Chondrocyte (in vitro differentiated cells): ENCODE measurements around the gene IGFBP7. TPM values are rescaled to one million over a fixed set of nuclear protein-coding genes. Genes with fewer than 3 reads are reported as not detected.

Experiments
- DNase-seq: peaks from one replicate; pipeline ENCODE4 v3.0.0; 2021; ENCODE audit warnings: mixed read lengths, low spot score
- H3K27ac Mint-ChIP-seq: one replicate; pipeline ENCODE4 v1.8.0; 2021; ENCODE audit warnings: mild to moderate bottlenecking, moderate library complexity, mixed read lengths; ENCODE audit not compliant: unreplicated experiment
- H3K27me3 Mint-ChIP-seq: 2 replicates; pipeline ENCODE4 v1.8.0; 2021; ENCODE audit warnings: low read depth, mixed read lengths
- H3K36me3 Mint-ChIP-seq: 2 replicates; pipeline ENCODE4 v1.8.0; 2021; ENCODE audit warnings: low read depth, mixed read lengths
- H3K4me1 Mint-ChIP-seq: 2 replicates; pipeline ENCODE4 v1.8.0; 2021; ENCODE audit warnings: low read depth, mild to moderate bottlenecking, mixed read lengths
- H3K4me3 Mint-ChIP-seq: one replicate; pipeline ENCODE4 v1.8.0; 2021; ENCODE audit warnings: mild to moderate bottlenecking, moderate library complexity, mixed read lengths; ENCODE audit not compliant: unreplicated experiment
- H3K9me3 Mint-ChIP-seq: 2 replicates; pipeline ENCODE4 v1.8.0; 2021; ENCODE audit warnings: low read depth, mixed read lengths
- CTCF ChIP-seq: fragments of 200-600 bp; sonication (generic); IDR thresholded peaks from 2 replicates; pipeline ENCODE4 v1.5.0; 2021; ENCODE audit warnings: antibody characterized with exemption, mild to moderate bottlenecking, moderate library complexity
- total RNA-seq: library from RNA; stranded (reverse); gene quantifications from 3 replicates; pipeline ENCODE4 v1.2.1, GENCODE V29; 2021

IGFBP7 gene
- total RNA-seq, 1 donor from 2014 or later: 5,125 TPM

GRCh38 chr4:57059890-57060716 is 50.1 kb downstream of the IGFBP7 start:
- Mint-ChIP-seq H3K4me1 (peaks cover 100% of the 10 kb centered on the region), H3K27ac (peak overlapping the region; percentile 98)

GRCh38 chr4:57055886-57056285 is 54.3 kb downstream of the IGFBP7 start:
- no peak for TF ChIP-seq CTCF
- H3K9me3 Mint-ChIP-seq: no peaks in the 10 kb centered on the region
- no peak overlapping the region for H3K4me3 Mint-ChIP-seq
- peak overlapping the region; percentile 96 for H3K27ac Mint-ChIP-seq
- H3K36me3 Mint-ChIP-seq: peaks cover 64% of the 10 kb centered on the region
- peaks cover 100% of the 10 kb centered on the region for H3K4me1 Mint-ChIP-seq
- H3K27me3 Mint-ChIP-seq: no peaks in the 10 kb centered on the region
- no peak for DNase-seq

More at GRCh38 chr4:57059890-57060716, 50.1 kb downstream of the IGFBP7 start:
- no peak for DNase-seq
- no peaks in the 10 kb centered on the region for H3K27me3 Mint-ChIP-seq
- no peak for TF ChIP-seq CTCF
- no peaks in the 10 kb centered on the region for H3K9me3 Mint-ChIP-seq
- H3K4me3 Mint-ChIP-seq: no peak overlapping the region
- peaks cover 41% of the 10 kb centered on the region for H3K36me3 Mint-ChIP-seq

GRCh38 chr4:57053508-57053907 is 56.7 kb downstream of the IGFBP7 start:
- H3K4me1 Mint-ChIP-seq: peaks cover 98% of the 10 kb centered on the region
- peaks cover 69% of the 10 kb centered on the region for H3K36me3 Mint-ChIP-seq
- DNase-seq: no peak
- TF ChIP-seq CTCF: no peak
- no peaks in the 10 kb centered on the region for H3K27me3 Mint-ChIP-seq
- H3K27ac Mint-ChIP-seq: peak overlapping the region; percentile 96
- no peak overlapping the region for H3K4me3 Mint-ChIP-seq
- H3K9me3 Mint-ChIP-seq: no peaks in the 10 kb centered on the region

- peaks cover 71% of the 10 kb centered on the region for H3K36me3 Mint-ChIP-seq
- peak overlapping the region; percentile 96 for H3K27ac Mint-ChIP-seq
- no peak overlapping the region for H3K4me3 Mint-ChIP-seq
- H3K27me3 Mint-ChIP-seq: no peaks in the 10 kb centered on the region
- peaks cover 95% of the 10 kb centered on the region for H3K4me1 Mint-ChIP-seq
- no peaks in the 10 kb centered on the region for H3K9me3 Mint-ChIP-seq
- DNase-seq: no peak
- no peak for TF ChIP-seq CTCF
Measured at GRCh38 chr4:57051524-57051923, 58.7 kb downstream of the IGFBP7 start.

GRCh38 chr4:57051095-57051494 is 59.1 kb downstream of the IGFBP7 start:
- H3K36me3 Mint-ChIP-seq: peaks cover 70% of the 10 kb centered on the region
- H3K27ac Mint-ChIP-seq: peak overlapping the region; percentile 96
- H3K27me3 Mint-ChIP-seq: no peaks in the 10 kb centered on the region
- no peak for TF ChIP-seq CTCF
- DNase-seq: no peak
- H3K4me1 Mint-ChIP-seq: peaks cover 95% of the 10 kb centered on the region
- no peaks in the 10 kb centered on the region for H3K9me3 Mint-ChIP-seq
- H3K4me3 Mint-ChIP-seq: no peak overlapping the region
